SU-DHL-6 (cell line): ENCODE data around the gene NOX5.

ENCODE experiments used
- H2AFZ ChIP-seq: fragments of 200-600 bp; sonication (generic); 2 replicates; pipeline ENCODE4 v1.6.1; 2014; ENCODE audit warnings: low read depth, mild to moderate bottlenecking, moderate library complexity, mixed read lengths, antibody characterized with exemption, low read length; ENCODE audit not compliant: severe bottlenecking
- H3F3A ChIP-seq: fragments of 200-600 bp; shearing (Covaris generic); 2 replicates; pipeline ENCODE4 v1.6.0; 2016; ENCODE audit warnings: antibody characterized with exemption, mild to moderate bottlenecking; ENCODE audit not compliant: insufficient read depth
- H3K27ac ChIP-seq: fragments of 200-600 bp; sonication (generic); 2 replicates; pipeline ENCODE4 v1.5.1; 2016; ENCODE audit warnings: low read depth, mild to moderate bottlenecking, low read length, moderate library complexity, mixed read lengths
- H3K27me3 ChIP-seq: fragments of 200-600 bp; sonication (generic), shearing (Covaris generic); 2 replicates; pipeline ENCODE4 v1.6.0; 2014; ENCODE audit warnings: mild to moderate bottlenecking, low read length
- H3K36me3 ChIP-seq: fragments of 200-600 bp; sonication (generic); 2 replicates; pipeline ENCODE4 v1.6.1; 2014; ENCODE audit warnings: mild to moderate bottlenecking, low read length, mixed read lengths
- H3K4me2 ChIP-seq: fragments of 300-600, 200-600 bp; shearing (Covaris generic), sonication (generic); 2 replicates; pipeline ENCODE4 v1.6.0; 2014; ENCODE audit warnings: low read length, low read depth, mild to moderate bottlenecking; ENCODE audit not compliant: poor library complexity, severe bottlenecking
- H3K4me3 ChIP-seq: fragments of 200-600 bp; sonication (generic); 2 replicates; pipeline ENCODE4 v1.5.1; 2014; ENCODE audit warnings: antibody characterized with exemption, low read length, mild to moderate bottlenecking, mixed read lengths; ENCODE audit not compliant: insufficient read depth, poor library complexity, severe bottlenecking
- H3K79me2 ChIP-seq: fragments of 200-600 bp; sonication (generic); 2 replicates; pipeline ENCODE4 v1.6.1; 2014; ENCODE audit warnings: mild to moderate bottlenecking, low read length, moderate library complexity; ENCODE audit not compliant: insufficient read depth
- H3K9ac ChIP-seq: fragments of 200-600 bp; sonication (generic); 2 replicates; pipeline ENCODE4 v1.7.0; 2014; ENCODE audit warnings: mild to moderate bottlenecking, low read length
- H3K9me2 ChIP-seq: fragments of 200-600 bp; sonication (generic); replicated peaks from 2 replicates; pipeline ENCODE4 v1.6.1; 2014; ENCODE audit warnings: low read length; ENCODE audit not compliant: insufficient read depth
- H3K9me3 ChIP-seq: fragments of 200-600 bp; sonication (generic); 2 replicates; pipeline ENCODE4 v1.6.1; 2014; ENCODE audit warnings: low read length, mixed read lengths; ENCODE audit not compliant: insufficient read depth
- H4K20me1 ChIP-seq: fragments of 200-600 bp; sonication (generic); 2 replicates; pipeline ENCODE4 v1.6.1; 2014; ENCODE audit warnings: low read depth, mild to moderate bottlenecking, antibody characterized with exemption, low read length, moderate library complexity, mixed read lengths
- EZH2phosphoT487 ChIP-seq: fragments of 200-600 bp; sonication (generic), shearing (Covaris generic); conservative IDR thresholded peaks from 2 replicates; pipeline ENCODE4 v1.6.1; 2018; ENCODE audit warnings: mild to moderate bottlenecking, antibody characterized with exemption, low read length, moderate library complexity, mixed read lengths
- TF ChIP-seq, protein P1 (sequence below): fragments of 200-600 bp; sonication (generic); IDR thresholded peaks from one replicate; pipeline ENCODE4 v1.5.1; 2017; ENCODE audit warnings: antibody characterized with exemption, mild to moderate bottlenecking, low read length, moderate library complexity; ENCODE audit not compliant: insufficient read depth, poor library complexity, severe bottlenecking

Gene NOX5

GRCh38 chr15:69090197-69090948 is 75.9 kb downstream of the NOX5 start:
- Histone ChIP-seq H3F3A (no peaks in the 10 kb centered on the region), H2AFZ (no peak overlapping the region), H4K20me1 (no peaks in the 10 kb centered on the region), H3K4me3 (no peak overlapping the region), H3K9me3 (no peaks in the 10 kb centered on the region), H3K79me2 (no peaks in the 10 kb centered on the region), H3K36me3 (no peaks in the 10 kb centered on the region), H3K9me2 (no peaks in the 10 kb centered on the region), H3K27me3 (no peaks in the 10 kb centered on the region), H3K9ac (no peak overlapping the region), H3K4me2 (no peak overlapping the region), H3K27ac (no peak overlapping the region)
- TF ChIP-seq EZH2phosphoT487 = no peak
- TF ChIP-seq, protein P1, sequence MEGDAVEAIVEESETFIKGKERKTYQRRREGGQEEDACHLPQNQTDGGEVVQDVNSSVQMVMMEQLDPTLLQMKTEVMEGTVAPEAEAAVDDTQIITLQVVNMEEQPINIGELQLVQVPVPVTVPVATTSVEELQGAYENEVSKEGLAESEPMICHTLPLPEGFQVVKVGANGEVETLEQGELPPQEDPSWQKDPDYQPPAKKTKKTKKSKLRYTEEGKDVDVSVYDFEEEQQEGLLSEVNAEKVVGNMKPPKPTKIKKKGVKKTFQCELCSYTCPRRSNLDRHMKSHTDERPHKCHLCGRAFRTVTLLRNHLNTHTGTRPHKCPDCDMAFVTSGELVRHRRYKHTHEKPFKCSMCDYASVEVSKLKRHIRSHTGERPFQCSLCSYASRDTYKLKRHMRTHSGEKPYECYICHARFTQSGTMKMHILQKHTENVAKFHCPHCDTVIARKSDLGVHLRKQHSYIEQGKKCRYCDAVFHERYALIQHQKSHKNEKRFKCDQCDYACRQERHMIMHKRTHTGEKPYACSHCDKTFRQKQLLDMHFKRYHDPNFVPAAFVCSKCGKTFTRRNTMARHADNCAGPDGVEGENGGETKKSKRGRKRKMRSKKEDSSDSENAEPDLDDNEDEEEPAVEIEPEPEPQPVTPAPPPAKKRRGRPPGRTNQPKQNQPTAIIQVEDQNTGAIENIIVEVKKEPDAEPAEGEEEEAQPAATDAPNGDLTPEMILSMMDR = no peak

GRCh38 chr15:69091654-69092053 is 77.2 kb downstream of the NOX5 start:
- H3K4me3 ChIP-seq = no peak overlapping the region
- H2AFZ ChIP-seq = no peak overlapping the region
- H3K27ac ChIP-seq = no peak overlapping the region
- no peaks in the 10 kb centered on the region for H3K79me2 ChIP-seq
- TF ChIP-seq, protein P1 = no peak
- TF ChIP-seq EZH2phosphoT487 = no peak
- H3K4me2 ChIP-seq = no peak overlapping the region
- no peaks in the 10 kb centered on the region for H3K27me3 ChIP-seq
- H3K9me3 ChIP-seq = no peaks in the 10 kb centered on the region
- H3F3A ChIP-seq = no peaks in the 10 kb centered on the region
- no peaks in the 10 kb centered on the region for H3K9me2 ChIP-seq
- no peak overlapping the region for H3K9ac ChIP-seq
- no peaks in the 10 kb centered on the region for H3K36me3 ChIP-seq
- no peaks in the 10 kb centered on the region for H4K20me1 ChIP-seq

DNA sequence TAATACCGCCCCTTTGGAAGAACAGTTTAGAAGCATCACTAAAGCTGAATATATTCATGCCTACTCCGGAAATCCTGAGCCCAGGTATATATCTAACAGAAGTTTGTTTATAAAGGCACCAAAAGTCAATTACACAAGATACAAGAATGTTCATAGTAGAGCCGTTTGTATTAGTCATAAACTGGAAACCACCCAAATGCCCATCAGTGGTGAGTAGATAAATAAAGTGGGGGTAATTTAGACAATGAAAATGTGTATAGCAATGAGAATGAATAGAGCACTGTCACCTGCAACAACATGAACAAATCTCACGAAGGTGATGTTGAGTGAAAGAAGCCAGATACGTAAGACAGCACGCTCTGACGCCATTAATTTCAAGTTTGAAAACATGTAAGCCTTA is 77.7 kb downstream of the NOX5 start:
- Histone ChIP-seq H3F3A (no peaks in the 10 kb centered on the region), H3K79me2 (no peaks in the 10 kb centered on the region), H4K20me1 (no peaks in the 10 kb centered on the region), H3K27ac (no peak overlapping the region), H3K36me3 (no peaks in the 10 kb centered on the region), H3K4me2 (no peak overlapping the region), H3K9ac (no peak overlapping the region), H2AFZ (no peak overlapping the region), H3K27me3 (no peaks in the 10 kb centered on the region), H3K9me3 (no peaks in the 10 kb centered on the region), H3K4me3 (no peak overlapping the region), H3K9me2 (no peaks in the 10 kb centered on the region)
- TF ChIP-seq, protein P1 = no peak
